ENCODE measurements around the gene RPS14. TPM values are rescaled to one million over a fixed set of nuclear protein-coding genes. Genes with fewer than 3 reads are reported as not detected.
"Not testable (repeated sequence)": the region's sequence is repeated elsewhere in the genome, so short reads cannot be mapped to it uniquely, and the experiment has no call there.

Gene RPS14
- total RNA-seq, 3 donors from 2014 or later, result 2,955 to 3,473 (median 3,075) TPM

DNA sequence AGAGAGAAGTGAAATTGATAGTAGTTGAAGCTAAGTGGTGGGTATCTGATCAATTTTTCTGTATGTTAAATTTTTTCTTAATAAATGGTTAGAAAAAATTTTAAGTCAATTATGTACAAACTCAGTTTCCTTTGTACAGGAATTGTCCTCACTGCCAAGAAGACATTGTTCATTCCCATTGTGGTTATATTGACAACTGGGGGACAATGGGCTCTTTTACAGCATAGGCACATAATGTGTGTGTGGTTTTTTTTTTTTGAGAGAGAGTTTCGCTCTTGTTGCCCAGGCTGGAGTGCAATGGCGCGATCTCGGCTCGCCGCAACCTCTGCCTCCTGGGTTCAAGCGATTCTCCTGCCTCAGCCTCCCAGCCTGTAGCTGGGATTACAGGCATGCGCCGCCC is 23.4 kb downstream of the RPS14 start:
- not testable (repeated sequence) for H3K4me3 Mint-ChIP-seq; H3K27me3 Mint-ChIP-seq (ENCODE audit: low read depth); ATAC-seq; H3K36me3 Mint-ChIP-seq (ENCODE audit: insufficient read depth); DNase-seq; H3K9me3 Mint-ChIP-seq; H3K4me1 Mint-ChIP-seq (ENCODE audit: low read depth)

DNA sequence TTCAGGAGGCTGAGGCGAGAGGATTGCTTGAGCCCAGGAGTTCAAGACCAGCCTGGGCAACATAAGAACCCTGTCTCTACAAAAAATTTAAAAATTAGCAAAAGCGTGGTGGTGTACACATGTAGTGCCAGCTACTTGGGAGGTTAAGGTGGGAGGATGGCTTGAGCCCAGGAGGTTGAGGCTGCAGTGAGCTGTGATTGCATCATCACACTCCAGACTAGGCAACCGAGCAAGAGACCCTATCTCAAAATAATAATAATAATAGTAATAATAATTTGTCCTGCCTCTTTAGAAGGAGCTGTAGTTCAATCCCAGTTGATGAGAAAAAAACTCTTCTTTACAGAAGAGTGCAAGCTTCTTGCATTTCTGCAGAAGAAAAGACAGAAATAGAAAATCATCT is 26.8 kb downstream of the RPS14 start:
- Mint-ChIP-seq H3K4me1 (ENCODE audit: low read depth) (peaks cover 4% of the 10 kb centered on the region), H3K27me3 (ENCODE audit: low read depth) (peaks cover 3% of the 10 kb centered on the region), H3K9me3 (no peaks in the 10 kb centered on the region), H3K4me3 (no peak overlapping the region), H3K36me3 (ENCODE audit: insufficient read depth) (no peaks in the 10 kb centered on the region)
- ATAC-seq, result no peak
- DNase-seq, result no peak

DNA sequence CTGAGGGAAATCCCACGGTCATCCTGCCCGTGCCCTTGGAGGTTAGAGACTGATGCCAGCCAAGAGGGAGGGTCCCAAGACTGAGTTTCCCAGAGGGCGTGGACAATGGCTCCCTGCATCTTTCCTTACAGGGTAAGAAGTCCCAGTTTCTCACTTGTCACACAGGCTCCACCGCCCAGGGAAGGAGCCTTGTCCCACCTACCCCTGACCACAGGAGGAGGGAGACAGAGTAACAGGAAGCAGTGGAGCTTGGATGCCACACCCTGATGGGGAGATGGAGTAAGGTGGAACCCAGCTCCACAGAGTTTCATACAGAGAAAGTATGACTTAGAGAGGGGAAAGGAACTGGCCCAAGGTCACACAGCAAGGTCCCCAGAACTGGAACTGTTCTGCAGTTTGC is 27.5 kb downstream of the RPS14 start:
- DNase-seq (no peak), ATAC-seq (no peak)
- Mint-ChIP-seq H3K4me1 (ENCODE audit: low read depth) (peaks cover 4% of the 10 kb centered on the region), H3K9me3 (no peaks in the 10 kb centered on the region), H3K27me3 (ENCODE audit: low read depth) (peaks cover 3% of the 10 kb centered on the region), H3K36me3 (ENCODE audit: insufficient read depth) (no peaks in the 10 kb centered on the region), H3K4me3 (no peak overlapping the region)

DNA sequence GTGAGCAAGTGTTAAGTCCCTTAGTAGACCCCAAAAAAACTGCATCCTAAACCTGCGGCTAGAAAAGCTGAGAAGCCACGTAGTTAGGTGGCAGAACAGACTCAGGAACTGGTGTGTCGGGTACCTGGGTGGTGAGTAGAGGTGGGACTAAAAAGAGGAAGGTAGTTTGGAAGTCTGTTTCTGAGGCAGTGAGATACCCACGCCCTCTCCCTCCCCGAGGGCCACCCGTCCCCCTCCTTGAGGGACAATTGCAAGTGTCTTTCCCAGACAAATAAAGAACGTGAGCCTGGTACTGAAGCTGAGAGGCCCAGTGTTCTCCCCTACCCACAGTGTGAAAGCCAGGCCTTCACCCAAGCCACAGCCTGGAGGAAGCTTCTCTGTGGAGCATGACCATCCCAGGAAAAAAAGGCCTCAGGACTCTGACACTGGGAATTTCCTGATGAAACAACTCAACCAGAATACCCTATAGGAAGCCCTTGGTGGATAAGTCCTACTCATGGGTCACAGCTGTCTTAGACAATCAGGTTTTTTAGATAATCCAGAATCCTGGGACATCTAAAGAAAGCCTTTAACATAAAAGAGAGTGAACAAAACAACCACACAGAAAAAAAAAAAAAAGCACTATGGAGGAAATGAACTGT is 29.8 kb downstream of the RPS14 start:
- Mint-ChIP-seq H3K4me3 (no peak overlapping the region), H3K4me1 (ENCODE audit: low read depth) (peaks cover 8% of the 10 kb centered on the region), H3K9me3 (no peaks in the 10 kb centered on the region), H3K27me3 (ENCODE audit: low read depth) (peaks cover 3% of the 10 kb centered on the region), H3K36me3 (ENCODE audit: insufficient read depth) (no peaks in the 10 kb centered on the region)
- DNase-seq, result no peak
- no peak for ATAC-seq

DNA sequence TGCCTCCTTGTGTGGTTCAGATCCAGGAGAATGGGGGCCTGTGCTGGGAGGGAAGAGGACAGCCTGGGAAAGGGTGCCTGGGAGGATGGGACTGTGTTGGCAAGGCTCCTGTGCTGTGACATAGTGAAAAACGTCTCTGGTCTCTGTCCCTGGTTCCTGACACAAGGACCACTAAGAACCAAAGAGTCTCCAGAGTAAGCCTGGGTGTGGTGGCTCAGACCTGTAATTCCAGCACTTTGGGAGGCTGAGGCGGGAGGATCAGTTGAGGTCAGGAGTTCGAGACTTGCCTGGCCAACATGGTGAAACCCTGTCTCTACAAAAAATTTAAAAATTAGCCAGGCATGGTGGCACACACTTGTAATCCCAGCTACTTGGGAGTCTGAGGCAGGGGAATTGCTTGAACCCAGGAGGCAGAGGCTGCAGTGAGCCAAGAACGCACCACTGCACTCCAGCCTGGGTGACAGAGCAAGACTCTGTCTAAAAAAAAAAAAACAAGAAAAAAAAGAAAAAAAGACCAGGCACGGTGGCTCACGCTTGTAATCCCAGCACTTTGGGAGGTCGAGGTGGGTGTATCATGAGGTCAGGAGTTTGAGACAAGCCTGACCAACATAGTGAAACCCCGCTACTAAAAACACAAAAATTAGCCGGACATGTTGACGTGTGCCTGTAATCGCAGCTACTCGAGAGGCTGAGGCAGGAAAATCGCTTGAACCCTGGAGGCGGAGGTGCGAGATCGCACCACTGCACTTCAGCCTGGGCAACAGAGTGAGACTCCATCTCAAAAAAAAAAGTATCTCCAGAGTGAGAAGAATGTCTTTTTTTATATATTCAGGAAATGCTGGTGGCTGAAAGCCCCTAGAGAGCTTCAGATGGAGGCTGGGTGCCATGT is 35.4 kb downstream of the RPS14 start:
- H3K4me1 Mint-ChIP-seq (ENCODE audit: low read depth), result peaks cover 40% of the 10 kb centered on the region
- not testable (repeated sequence) for H3K4me3 Mint-ChIP-seq; ATAC-seq; H3K27me3 Mint-ChIP-seq (ENCODE audit: low read depth); H3K36me3 Mint-ChIP-seq (ENCODE audit: insufficient read depth); H3K9me3 Mint-ChIP-seq; DNase-seq

DNA sequence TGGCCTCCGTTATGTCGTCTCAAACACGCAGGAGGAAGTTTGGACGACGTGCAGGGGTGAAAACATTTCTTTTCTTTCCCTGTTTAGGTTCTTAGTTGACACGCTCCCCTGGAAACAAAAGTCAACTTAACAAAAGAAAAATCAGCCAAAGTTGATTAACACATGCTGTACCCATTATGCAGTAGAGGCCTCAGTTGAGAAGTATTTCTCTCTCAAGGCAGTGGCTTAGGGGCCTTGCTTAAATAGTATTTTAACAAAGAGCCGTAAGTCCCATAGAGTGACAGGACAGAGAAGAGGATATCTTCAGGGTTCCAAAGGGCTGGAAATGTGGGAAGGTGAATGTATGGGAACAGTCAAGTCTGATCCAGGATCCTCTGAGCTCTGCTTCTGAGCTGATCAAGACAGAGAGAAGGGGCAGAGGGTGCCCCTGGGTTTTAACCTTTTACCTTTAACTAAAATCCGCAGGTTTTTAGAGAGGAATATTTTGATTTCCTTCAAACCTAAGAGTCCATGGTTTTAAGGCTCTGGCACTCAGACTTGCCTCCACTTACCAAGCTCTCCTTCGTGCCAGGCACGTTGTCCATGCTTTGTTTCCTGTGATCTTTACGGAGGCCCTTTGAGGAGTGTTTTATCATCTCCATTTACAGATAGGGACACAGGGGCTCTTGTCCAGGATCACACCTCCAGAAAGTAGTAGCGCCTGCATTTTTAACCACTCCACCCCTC is 36.2 kb downstream of the RPS14 start:
- H3K27me3 Mint-ChIP-seq (ENCODE audit: low read depth), result no peaks in the 10 kb centered on the region
- peak overlapping the region; percentile 98 for H3K4me3 Mint-ChIP-seq
- no peaks in the 10 kb centered on the region for H3K9me3 Mint-ChIP-seq
- peaks cover 2% of the 10 kb centered on the region for H3K36me3 Mint-ChIP-seq (ENCODE audit: insufficient read depth)
- DNase-seq, result no peak
- peaks cover 43% of the 10 kb centered on the region for H3K4me1 Mint-ChIP-seq (ENCODE audit: low read depth)
- no peak for ATAC-seq

DNA sequence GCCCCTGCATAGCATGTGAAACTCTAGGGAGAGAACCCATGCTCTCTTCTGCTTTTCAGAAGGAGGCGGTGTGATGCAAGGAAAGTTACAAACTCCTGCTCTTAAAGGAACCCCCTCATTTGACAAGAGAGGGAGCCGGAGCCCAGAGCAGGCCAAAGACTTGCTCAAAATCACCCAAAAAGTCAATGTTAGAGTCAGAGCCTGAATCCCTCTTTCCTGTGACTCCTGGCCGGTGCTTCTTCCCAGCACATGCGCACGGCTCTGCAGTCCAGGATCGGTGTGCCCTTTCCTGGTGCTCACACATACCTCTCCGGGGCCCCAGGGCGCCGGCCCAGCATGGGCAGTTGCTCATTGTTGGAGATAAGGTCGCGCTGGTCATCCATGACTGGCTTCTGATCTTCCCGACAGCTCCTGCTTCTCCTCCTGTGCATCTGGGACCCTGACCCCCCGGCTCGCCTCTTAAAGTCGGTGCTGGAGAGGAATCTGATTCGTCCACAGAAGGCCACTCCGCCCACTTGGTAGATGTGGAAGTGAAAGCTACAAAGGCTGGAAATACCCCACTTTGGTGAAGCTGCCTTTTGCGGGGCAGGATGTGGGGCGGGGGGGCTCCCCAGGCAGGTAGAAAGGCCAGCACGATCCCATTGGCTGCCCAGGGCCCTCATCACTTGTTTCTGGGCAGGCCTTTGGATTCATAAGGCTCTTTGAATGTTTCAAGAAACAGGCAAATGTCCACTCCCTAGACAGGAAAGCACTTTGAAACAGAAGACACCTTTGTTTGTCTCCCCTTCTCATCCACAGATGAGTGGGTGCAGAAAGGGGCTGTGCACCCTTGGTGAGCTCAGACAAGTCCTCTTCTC is 37.0 kb downstream of the RPS14 start, which contains the start of gene CD74:
CD74 (minus strand) TSS at position 592 of the 857 bp plus-strand sequence; CDS start at position 431, 161 bp downstream.
- no peaks in the 10 kb centered on the region for H3K9me3 Mint-ChIP-seq
- peak; percentile 88 for DNase-seq
- no peaks in the 10 kb centered on the region for H3K27me3 Mint-ChIP-seq (ENCODE audit: low read depth)
- peak; percentile 90 to 93 for ATAC-seq
- H3K36me3 Mint-ChIP-seq (ENCODE audit: insufficient read depth), result peaks cover 2% of the 10 kb centered on the region
- peak within 1 kb of the TSS; percentile 98 for H3K4me3 Mint-ChIP-seq
- peaks cover 45% of the 10 kb centered on the region for H3K4me1 Mint-ChIP-seq (ENCODE audit: low read depth)

DNA sequence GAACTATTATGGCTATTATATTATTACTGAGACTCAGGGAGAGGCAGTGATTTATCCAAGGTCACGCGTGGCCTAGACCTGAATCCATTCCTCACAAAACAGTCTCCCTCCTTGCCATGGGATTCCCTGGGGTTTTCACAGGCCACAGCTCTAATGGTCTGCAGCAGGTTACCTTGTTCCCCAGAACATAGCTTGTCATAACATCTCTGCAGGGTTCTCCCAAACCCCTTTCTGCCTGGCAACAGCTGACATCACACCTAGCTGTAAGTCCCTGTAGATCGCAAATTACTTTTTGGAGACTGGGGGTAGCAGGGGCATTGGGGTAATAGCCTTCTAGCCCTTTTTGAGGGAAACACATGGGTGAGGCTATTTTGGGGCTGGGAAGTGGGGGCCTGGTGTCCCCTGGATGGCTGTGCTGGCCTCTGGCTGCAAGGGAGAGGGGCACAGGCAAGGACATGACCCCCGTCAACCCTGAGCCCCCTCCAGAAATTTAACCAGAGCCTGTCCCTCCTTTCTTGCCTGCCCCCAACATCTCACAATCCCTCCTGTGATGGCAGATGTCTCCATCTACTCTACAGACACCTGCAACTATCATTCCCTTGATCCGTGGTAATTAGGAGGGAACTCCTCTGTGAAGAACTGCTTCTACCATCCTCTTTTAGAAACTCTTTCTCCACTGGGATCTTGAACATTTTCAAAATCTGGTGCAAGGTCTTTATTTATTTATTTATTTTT is 38.1 kb downstream of the RPS14 start:
- no peaks in the 10 kb centered on the region for H3K9me3 Mint-ChIP-seq
- peaks cover 2% of the 10 kb centered on the region for H3K36me3 Mint-ChIP-seq (ENCODE audit: insufficient read depth)
- peak; percentile 16 to 27 for ATAC-seq
- peak; percentile 56 for DNase-seq
- H3K4me3 Mint-ChIP-seq, result peak overlapping the region; percentile 98
- H3K4me1 Mint-ChIP-seq (ENCODE audit: low read depth), result peaks cover 45% of the 10 kb centered on the region
- no peaks in the 10 kb centered on the region for H3K27me3 Mint-ChIP-seq (ENCODE audit: low read depth)

DNA sequence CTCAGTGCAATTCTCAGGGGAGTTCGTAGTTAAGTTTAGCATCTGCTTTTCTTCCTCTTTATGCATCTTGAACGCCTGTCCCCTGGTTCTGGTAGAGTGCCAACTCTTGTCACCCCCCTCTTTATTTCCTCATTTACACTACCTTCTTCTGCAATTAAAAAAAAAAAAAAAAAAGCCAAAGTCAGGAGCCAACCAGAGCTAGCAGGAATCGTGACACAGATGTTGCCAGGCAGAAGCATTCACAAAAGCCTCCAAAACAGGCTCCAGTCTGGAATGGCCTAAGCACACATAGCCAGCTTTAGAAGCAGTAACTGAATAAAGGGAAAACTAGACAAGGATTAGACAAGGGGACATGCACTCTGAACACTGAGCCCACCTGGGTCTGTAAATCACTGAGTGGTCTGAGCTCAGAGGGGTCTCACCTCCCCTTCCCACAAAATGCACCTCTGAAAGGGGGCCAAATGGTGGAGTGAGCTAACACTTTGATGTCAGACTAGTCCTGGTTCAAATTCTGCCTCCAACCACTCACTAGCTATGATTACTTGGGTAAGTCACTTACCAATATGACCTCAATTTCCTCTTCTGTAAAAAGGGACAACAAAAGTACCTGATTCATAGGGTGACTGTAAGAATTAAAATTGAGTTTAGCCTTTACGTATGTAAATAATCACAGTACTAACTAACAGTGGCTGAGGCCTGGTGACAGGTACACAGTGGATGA is 38.9 kb downstream of the RPS14 start:
- DNase-seq (peak; percentile 39), ATAC-seq (peak in 1 of 2 donors; percentile 14)
- H3K4me1 Mint-ChIP-seq (ENCODE audit: low read depth), result peaks cover 45% of the 10 kb centered on the region
- peak overlapping the region; percentile 98 for H3K4me3 Mint-ChIP-seq
- no peaks in the 10 kb centered on the region for H3K9me3 Mint-ChIP-seq
- no peaks in the 10 kb centered on the region for H3K27me3 Mint-ChIP-seq (ENCODE audit: low read depth)
- peaks cover 3% of the 10 kb centered on the region for H3K36me3 Mint-ChIP-seq (ENCODE audit: insufficient read depth)

DNA sequence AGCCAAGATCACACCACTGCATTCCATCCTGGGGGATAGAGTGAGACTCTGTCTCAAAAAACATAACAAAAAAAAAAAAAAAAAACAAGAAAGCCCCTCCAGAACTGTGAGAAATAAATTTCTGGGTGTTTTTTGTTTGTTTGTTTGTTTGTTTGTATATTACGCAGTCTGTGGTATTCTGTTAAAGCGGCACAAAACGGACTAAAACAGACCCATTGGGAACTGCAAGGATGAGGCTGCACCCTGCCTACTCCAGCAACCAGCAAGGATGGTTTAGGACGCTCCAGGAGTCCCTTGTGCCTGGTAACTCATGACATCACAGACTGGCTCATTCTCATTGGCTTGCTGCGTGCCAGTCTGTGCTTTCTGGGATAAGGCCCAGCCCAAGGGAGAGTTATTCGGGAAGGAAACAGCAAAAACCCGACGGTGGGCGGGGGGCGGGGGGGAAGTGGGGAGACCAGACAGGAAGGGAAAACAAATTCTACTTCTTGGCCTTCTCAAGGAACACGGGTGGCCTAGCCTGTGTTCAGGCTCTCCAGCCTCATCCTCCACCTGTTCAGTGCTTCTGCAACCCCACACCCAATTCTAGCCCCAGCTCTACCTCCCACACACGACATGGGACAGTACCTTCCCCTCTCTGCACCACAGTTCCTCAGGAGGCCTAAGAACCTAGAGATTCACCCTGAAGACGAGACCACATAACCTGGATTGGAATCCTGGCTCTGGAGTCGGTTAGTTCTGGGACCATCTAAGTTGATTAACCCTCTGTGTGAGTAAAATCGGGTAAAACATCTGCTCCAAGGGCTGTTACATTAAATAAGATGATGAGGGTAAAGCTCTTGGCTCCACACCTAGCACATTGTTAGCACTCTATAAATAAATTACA is 39.7 kb downstream of the RPS14 start:
- H3K36me3 Mint-ChIP-seq (ENCODE audit: insufficient read depth), result peaks cover 3% of the 10 kb centered on the region
- peaks cover 42% of the 10 kb centered on the region for H3K4me1 Mint-ChIP-seq (ENCODE audit: low read depth)
- peak; percentile 33 to 34 for ATAC-seq
- DNase-seq, result peak; percentile 25
- no peaks in the 10 kb centered on the region for H3K9me3 Mint-ChIP-seq
- no peaks in the 10 kb centered on the region for H3K27me3 Mint-ChIP-seq (ENCODE audit: low read depth)
- peak overlapping the region; percentile 98 for H3K4me3 Mint-ChIP-seq

DNA sequence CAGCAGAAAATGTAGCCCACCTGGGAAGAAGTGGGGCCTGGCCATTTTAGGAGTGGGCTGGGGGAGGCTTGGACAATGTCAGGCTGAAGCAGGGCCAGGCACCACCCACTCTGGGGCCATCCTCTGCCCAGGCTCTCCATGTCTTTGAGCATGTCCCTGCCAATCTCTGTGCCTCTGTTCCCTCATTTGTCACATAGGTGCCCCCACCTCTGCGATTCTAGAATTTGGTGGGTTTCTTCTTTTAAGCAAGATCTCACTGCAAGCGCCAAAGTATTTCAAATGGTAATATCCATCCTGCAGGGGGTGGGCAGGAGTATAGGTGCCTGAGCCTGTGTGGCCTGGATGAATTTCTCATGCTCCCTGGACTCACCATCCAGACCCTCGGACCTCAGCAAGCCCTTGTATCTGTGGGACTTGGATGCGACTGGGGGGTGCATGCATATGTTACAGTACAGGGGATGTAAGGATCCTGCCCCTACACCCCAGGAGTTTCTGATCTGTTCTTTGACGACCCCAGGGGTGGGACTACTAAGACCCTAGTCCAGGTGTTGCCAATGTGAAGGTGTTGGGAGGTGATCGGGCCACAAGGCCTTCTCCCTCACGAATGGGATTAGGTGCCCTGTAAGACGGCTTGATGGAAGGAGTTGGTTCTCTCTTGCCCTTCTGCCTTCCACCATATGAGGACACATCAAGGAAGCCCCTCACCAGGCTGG is 41.2 kb downstream of the RPS14 start:
- no peaks in the 10 kb centered on the region for H3K9me3 Mint-ChIP-seq
- peaks cover 3% of the 10 kb centered on the region for H3K36me3 Mint-ChIP-seq (ENCODE audit: insufficient read depth)
- ATAC-seq, result no peak
- no peak for DNase-seq
- H3K27me3 Mint-ChIP-seq (ENCODE audit: low read depth), result no peaks in the 10 kb centered on the region
- peaks cover 37% of the 10 kb centered on the region for H3K4me1 Mint-ChIP-seq (ENCODE audit: low read depth)
- peak overlapping the region; percentile 59 for H3K4me3 Mint-ChIP-seq

All from activated T-cell treated with anti-CD3 and anti-CD28 coated beads, Interleukin-2, amount 50 U/mL, for 4 hours (primary cell).